ENCODE results near the gene GALNT2.
A peak's percentile ranks its signal among the peaks of the same experiment; 100 is the strongest.

GALNT2 gene

DNA sequence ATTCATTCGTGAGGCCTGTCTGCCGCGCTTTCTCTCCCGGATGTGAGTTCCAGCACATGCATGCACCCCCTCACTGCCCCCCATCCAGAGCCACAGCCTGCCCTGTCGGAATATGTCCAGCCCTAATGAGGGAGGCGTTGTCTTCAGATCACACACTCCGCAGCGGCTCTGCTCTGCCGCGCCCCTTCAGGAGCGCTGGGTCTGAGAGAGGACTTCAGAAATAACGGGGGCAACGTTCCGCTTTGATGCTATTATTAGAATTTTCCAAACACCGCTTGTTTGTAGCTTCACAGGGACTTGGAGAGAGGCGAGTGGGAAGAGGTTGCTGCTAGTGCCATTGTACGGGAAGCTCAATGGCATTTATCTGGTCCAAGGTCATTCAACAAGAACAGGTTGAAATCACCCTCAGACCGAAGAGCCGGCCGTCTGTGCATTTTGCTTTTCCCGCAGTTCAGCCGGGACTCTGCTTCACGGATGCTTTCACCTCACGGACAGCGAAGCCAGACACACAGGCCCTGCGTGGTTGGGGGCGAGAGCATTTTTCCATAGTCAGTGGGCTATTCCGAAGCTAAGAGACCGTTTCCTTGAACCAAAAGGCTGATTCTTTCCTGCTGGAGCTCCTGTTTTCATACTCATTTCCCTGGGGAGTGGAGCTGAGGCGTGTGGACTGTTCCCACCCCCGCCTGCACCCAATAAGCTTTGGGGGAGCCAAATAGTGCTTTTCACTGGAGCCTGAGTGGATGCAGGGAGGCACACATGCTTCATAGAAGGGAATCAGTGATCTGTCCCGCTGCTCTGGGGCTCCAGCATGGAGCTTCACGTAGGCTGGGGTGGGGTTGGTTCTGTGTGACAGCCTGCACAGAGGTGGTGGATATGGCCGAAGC is 69.7 kb downstream of the GALNT2 start:
- DNase-seq, result no peak

DNA sequence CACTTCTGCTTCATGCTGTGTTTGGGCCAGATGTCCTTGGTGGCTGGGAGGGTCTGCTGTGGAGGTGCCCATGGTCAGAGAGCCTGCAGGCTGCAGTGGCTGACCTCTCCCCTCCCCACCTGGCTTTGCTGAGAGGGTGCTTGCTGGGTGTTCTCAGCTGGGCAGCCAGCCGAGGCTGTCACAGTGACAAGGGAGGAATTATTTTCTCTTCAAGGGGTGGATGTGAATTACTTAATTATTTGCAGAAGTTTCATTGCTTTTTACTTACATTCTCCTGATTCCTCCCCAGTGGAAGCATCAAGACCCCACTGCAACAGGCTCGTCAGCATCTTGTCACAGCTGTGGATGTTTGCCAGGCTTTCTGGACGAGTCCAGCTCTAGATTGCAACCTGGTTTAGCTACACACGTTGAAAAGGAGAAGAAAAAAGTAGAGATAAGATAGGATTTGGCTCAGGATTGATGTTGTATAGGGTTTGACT is 70.3 kb downstream of the GALNT2 start:
- no peak for DNase-seq

DNA sequence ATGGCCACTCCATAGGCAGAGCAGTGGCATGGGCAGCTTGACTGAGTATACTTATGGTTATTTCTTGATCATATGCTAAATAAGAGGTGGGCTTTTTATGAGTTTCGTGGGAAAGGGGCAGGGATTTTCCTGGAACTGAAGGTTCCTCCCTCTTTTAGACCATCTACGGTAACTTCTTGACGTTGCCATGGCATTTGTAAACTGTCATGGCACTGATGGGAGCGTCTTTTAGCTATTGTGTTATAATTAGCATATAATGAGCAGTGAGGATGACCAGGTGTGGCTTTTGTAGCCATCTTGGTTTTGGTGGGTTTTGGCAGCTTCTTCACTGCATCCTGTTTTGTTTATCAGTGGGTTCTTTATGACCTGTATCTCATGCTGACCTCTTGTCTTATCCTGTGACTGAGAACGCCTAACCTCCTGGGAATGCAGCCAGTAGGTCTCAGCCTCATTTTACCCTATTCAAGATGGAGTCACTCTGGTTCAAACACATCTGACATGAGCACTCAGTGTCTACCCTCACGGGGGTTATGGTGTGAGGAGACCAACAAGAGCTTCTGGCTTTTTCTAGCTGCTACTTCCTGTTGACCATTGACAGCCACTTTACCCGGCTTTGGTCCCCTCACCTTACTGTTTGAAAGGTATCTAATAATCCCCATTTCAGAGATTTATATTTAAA is 71.7 kb downstream of the GALNT2 start:
- no peak for DNase-seq

DNA sequence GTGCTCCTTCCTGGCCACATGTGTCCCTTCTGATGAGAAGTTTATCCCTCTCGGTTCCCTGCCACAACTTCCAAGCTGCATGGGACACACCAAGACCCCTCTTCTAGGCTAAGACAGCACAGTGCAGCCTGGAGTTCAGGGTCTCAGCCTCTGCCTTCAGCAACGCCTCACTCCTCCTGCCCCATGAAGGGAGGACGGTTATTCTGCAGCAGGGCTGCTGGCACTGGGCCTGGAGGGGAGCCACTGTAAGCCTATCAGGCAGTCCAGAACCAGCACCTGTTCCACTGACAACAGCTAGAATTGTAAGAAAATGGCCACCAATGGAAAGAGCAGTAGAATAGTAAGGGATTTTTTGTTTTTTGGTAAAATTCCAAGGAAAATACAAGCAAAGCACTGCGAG is 72.3 kb downstream of the GALNT2 start:
- DNase-seq, result no peak

DNA sequence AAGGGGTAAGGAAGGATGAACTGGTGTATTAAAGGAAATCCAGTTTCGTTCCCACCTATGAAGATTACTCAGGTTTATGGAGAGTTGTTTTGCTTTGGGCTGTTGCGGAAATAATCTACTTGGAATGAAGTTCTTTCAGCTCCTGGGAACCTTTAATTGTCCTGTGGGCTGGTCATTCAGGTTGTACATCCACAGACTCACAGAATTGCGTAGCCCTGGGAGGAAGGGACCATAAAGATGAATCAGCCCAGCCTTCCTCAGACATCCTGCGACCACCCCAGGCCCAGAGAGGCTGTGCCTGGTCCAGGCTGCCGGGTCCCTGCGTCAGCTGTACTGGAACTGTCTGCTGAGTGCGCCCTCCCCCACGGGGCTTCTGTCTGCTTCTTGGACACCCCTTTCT is 72.7 kb downstream of the GALNT2 start:
- DNase-seq, result no peak

DNA sequence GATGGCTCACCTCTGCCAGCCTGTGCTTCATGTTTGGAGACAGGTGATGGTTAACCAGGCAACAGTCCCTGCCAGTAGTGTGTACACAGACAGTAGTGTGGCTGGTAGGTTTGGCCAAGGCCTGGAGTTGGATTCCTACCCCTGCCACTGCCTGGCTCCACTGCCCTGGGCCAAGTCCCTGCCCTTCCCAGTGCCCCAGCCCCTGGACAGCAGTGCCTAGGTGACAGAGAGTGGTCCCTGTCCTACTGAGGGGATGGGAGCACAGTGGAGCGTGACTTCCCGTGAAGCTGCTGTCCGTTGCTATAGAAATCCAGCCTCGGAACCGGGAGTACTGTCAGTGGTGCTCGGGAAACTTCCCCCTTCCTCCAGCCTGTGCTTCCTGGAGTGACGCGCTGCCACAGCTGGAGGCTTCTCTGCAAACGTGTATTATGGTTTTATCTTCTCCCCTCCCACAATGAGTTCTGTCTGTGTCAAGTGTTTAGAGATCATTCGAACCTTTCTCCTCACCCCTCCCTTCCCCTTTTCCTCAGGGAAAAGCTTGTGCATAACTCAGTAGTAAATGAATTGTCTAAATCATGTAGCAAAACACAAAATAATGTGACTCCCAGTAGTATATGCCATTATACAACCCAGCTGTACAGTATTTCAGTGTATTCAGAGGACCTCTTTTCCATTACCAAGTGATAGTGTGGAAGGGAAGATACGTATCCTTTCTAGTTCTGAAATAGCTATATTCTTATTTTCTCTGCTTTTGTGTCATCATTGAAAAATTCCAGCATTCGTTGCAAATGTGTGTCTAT is 73.4 kb downstream of the GALNT2 start:
- DNase-seq, result no peak

DNA sequence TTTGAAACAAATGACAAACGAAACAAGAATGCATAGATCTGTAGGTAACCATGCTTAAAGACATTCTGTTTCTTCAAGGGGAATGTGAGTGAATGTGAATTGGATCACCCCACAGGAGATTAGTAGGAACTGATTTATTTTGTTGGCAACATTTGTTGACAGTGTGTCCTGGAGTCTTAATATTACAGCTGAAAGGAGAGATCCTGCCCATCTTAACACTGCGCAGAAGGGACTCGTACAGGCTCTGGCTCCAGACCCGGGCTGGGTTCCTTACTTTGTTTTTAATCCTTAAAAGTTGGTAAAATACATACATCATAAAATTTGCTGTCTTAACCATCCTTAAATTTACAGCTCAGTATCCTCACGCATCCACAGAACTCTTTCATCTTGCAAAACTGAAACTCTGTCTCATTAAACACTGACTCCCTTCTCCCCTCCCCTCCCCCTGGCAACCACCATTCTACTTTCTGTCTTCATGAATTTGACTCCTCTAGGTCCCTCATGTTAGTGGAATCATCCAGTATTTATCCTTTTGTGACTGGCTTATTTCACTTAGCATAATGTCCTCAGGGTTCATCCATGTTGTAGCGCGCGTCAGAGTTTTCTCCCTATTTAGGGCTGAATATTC is 74.1 kb downstream of the GALNT2 start:
- no peak for DNase-seq

DNA sequence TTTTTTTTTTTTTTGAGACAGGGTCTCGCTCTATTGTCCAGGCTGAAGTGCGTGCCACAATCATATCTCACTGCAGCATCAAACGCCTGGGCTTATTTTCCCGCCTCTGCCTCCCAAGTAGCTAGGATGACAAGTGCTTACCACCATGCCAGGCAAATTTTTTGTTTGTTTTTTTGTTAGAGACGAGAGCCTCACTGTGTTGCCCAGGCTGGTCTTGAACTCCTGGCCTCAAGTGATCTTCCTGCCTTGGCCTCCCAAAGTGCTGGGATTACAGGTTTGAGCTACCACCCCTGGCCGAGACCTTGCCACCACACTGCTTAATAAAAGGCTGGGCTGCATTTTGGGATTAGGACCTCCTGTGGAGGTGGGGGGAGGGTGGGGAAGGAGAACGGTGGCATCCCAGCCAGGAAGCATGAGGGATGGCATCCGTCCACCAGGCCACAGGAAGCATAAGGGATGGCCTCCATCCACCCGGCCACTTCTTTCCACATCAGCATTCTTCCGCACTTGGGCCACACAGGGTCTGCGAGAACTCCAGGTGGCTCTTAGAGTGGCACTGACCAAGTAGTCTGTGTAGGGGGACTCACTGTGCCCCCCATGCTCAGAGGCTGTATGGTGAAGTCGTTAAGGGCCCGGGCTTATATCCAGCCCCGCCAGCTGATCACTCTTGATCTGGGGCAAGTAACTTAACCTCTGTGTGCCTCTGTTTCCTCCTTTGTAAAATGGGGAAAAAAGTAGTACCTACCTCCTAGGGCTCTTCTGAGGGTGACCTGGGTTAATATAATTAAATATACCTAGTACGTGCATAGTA is 75.0 kb downstream of the GALNT2 start:
- DNase-seq, result no peak

DNA sequence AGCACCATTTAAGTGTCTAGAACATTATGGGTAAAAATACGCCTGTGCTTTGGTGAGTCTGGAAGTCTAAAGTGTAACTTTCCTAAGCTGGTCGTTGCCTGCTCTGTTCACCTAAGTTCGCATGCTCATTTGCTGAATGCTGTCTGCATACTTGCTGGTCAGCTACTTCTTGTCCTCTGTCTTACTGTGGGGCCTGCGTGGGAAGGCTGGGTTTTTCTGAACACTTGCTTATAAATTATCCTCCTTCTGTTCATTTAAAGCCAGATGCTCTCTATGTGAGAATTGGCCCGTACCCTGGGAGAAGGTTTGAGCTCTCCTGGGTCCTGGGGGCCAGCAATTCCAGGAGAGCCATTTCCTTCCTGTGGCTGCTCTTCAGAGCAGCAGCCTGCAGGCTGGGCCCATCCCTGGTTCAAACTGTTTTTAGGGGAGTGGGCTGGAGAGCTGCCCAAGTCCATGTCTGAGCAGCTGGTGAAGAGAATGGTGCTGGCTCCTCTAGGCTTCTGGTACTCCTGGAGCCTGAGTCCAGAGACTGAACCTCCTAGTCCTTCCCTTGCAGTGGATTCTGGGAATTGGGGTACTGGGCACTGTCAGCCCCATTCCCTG is 75.7 kb downstream of the GALNT2 start:
- DNase-seq, result no peak

DNA sequence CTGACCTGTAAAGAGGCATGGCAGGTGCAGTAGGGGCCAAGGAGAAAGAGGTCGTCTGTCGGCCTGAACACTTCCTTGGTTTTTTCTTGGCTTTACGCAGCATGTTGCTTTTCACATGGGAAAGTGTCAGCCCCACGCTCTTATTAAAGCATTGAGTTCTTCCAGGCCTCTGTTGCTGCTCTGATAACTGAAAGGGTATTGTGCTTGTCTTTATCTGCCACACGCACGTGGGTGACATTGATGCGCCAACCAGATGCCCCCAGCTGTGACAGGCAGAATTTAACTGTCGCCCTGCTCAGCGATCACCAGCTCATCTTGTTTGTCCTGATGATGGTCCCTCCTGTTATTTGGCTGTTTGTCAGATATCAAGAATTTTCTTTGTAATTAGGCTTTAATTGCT is 76.5 kb downstream of the GALNT2 start:
- DNase-seq, result no peak

DNA sequence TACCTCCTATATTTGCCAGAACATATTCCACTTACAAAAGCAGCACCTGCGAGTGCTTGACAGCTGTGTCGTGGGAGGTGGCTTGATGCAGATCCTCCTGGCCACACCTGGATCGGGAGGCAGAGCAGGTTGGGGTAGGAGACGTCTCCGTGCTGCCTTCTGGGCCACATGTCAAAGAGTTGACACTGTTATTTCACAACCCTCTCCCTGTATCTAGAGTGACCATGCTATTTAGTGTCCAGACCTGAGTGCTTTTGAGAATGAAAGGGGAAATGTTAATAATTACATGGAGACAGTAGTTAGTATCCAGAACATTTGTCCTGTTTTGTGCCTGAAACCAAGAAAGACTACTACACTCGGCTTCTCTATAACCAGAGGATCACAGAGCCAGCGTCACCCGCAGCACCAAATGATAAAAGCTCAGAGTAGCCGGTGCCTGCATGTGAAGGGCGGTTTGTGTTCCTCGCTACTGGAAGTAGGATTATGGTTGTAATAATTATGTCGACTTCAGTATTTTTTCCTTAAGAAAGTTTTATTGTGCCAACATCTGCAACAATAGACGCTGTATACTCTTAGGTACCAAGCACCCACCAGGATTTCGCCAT is 77.1 kb downstream of the GALNT2 start:
- no peak for DNase-seq

DNA sequence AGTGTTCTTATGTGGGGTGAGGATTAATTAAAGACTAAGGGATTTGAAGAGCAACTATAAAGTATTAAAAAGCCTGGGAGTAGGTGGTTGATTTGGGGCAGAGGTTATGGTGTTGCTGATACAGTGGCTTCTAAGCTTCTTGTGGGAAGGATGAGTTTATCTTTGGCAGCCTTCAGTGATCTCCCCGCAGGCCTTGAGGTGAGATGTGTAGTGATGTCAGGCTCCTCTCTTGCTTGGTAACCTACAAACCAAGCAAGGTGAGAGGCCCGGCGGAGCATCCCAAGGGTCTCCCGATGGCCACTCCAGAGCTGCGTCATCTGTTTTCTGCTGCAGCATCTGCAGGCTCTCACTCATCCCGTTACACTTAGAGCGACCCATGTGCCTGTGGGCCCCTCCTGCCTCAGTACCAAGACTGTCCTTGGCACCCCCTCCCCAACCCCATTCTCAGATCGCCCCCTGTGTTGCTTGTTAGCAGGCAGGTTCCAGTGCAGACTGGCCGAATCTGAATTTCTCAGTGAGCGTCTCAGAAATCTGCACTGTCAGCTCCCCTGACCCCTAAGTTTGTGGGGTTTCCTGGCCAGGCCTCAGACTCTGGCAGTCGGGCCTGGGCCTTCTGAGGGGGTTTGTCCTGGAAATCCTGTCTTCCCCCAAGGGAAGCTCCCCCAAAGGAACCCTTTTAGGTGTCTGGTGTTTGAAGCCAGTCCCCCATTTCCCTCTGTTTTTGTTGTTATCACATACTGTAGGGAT is 77.9 kb downstream of the GALNT2 start:
- DNase-seq, result no peak

DNA sequence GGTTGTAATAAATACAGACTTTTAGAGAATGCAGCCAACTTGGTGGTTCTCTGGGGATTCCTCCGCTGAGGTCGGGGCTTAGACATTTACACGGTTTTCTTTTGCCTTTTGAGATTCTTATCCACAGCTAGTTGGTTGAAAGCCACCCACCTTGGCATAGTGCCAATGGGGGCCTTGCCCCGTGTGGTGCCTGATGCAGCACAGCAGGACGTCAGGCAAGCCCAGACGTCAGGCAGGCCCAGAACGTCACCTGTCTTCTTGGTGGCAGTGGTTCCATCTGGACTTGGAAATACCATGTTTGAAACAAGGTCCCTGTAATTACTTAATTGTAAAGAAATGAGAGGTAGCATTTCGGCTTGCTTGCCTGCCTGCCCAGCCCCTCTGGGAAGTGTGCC is 78.5 kb downstream of the GALNT2 start:
- DNase-seq, result peak in 1 of 2 donors; percentile 14

DNA sequence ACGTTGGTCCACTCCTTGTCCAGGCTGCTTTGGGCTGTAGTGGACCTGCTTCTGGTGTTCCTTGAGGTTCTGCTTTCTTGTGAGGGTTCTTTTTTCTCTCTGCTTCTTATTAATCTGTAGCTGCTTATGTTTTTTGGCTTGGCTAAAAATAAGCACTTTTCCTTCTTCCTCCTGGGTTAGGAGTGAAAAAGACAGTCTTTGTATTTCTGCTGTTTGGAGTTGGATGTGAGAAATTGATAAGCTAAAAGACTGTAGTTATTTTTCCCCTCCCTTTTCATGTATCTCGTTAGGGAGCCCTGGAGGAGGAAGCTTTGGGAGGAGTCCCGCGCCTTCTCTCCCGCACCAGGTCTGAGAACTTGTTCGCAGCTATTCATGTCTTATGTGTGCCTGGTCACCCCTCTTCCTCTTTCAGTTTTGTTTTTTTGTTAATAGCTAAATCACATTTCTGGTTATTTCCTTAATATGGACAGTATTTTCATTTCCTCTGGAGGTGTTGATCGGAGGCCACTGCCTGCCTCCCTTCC is 79.0 kb downstream of the GALNT2 start:
- peak in 1 of 2 donors; percentile 29 for DNase-seq

DNA sequence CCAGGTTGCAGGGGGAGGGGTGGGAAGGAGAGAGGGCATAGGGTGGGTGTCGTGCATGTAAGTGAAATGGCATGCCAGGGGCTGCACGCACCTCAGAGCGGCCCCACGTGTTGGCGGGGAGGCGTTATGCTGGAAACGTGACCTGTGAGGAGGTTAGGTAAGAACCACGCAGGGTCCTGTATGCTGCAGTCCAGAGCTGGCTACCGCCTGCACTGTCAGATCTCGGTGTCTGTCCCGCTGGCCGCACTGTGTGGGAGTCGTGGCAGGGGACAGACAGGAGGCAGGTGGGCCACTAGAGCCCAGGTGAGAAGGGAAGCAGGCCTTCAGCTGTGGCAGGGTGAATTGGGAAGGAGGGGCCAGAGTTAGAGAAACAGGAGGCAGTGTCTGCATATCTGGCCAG is 79.7 kb downstream of the GALNT2 start:
- DNase-seq, result no peak

DNA sequence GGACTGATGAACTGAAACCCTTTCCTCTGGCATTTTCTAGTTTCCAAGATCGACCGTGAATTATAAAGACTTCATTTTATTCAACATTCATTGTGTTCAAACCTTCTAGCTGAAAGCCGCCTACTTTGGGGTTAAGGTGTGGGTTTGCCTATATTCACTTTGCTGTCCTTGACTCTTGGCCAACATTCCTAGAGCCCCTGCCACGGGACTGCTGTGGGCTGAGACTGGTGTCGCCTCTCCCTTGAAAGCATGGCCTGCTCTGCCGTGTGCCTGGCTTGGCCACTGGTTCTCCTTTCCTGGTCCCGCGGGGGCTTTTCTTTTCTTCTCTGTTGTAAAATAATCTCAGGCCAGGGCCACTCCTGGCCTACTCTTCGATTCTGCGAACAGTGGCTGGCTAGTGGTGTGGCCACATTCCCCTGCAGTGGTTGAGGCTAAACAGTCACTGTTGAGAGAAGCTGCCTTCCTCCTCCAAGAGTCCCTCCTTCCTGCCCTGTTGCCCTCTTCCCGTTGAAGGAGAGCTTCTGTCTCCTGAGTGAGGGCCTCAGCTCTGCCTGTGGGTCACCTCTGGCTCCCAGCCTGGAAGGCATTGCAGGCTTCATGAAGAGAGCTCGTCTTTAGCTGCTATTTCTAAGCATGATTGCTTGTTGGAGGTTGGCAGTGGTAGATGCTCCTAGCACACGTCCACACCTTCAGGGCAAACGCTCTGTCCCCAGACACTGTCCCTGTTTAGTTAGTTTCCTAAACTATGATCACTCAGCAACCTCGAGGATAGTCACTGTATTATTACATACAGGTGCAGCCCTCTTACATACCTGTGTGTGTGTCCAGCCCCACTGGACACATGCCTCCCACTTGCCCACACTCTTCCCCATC is 80.5 kb downstream of the GALNT2 start:
- no peak for DNase-seq

DNA sequence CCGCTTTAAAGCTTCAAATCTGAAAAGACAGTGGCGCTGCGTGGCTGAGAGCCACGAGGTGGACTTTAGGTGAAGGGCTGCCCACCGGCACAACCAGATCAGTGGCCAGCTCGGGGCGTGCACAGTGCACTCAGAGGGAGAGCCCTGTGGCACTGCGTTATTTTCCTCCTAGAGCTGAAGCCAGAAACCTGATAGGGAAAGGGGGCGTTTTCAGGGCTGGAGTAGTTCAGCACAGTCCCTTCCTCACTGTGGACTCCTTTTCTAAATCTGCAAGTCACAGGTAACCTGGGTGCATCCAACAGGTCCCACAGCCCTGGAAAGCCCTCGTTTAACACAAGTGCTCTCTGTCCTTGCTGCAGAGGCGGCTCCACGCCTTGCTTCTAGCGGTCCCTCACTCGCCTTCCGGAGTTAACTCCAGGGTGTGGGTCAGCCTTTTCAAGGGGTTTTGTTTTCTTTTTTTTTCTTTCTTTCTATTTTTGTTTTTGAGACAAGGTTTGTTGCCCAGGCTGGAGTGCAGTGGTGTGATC is 81.2 kb downstream of the GALNT2 start:
- no peak for DNase-seq

DNA sequence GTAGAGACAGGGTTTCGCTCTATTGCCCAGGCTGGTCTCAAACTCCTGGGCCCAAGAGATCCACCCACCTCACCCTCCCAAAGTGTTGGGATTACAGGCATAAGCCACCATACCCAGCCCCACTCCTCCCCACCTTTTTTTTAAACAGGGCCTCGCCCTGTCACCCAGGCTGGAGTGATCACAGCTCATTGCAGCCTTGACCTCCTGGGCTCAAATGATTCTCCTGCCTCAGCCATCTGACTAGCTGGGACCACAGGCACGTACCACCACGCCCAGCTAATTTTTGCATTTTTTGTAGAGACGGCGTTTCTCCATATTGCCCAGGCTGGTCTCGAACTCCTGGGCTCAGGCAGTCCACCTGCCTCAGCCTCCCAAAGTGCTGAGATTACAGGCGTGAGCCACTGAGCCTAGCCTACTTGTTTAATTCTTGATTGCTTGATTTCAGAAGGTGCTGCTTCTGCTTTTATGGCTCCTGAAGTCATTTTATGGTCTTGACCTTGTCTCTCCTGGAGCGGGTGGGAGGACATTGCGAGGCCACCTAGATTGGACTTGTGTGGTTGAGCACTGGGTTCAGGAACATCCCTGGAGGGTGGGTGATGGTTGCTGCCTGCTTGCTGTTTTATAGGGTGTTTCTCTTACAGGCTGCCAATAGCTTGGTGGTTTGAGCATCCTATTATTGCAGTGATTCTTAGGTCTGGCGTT is 81.9 kb downstream of the GALNT2 start:
- DNase-seq, result no peak

Measured in CD4-positive, alpha-beta T cell treated with Interferon alpha-2 for 1 hour (primary cell).